T-helper 1 cell treated with Interleukin-12 subunit alpha and Interleukin-12 subunit beta and Interleukin-4 antibody, amounts not matched to agents 30 μg/mL and 1 μg/mL, for 36 hours (primary cell): ENCODE results near the gene OR5D14.

Source experiments
- H3K27ac Mint-ChIP-seq: one replicate; pipeline ENCODE4 v1.8.0; 2021; ENCODE audit warnings: mild to moderate bottlenecking, mixed read lengths
- H3K27me3 Mint-ChIP-seq: one replicate; pipeline ENCODE4 v1.8.0; 2021; ENCODE audit warnings: low read depth, mixed read lengths
- H3K36me3 Mint-ChIP-seq: one replicate; pipeline ENCODE4 v1.8.0; 2021; ENCODE audit warnings: low read depth, mixed read lengths
- H3K4me1 Mint-ChIP-seq: one replicate; pipeline ENCODE4 v1.8.0; 2021; ENCODE audit warnings: low read depth, mixed read lengths
- H3K4me3 Mint-ChIP-seq: one replicate; pipeline ENCODE4 v1.8.0; 2021; ENCODE audit warnings: mild to moderate bottlenecking, moderate library complexity, mixed read lengths
- H3K9me3 Mint-ChIP-seq: one replicate; pipeline ENCODE4 v1.8.0; 2021; ENCODE audit warnings: mixed read lengths

The OR5D14 gene

DNA sequence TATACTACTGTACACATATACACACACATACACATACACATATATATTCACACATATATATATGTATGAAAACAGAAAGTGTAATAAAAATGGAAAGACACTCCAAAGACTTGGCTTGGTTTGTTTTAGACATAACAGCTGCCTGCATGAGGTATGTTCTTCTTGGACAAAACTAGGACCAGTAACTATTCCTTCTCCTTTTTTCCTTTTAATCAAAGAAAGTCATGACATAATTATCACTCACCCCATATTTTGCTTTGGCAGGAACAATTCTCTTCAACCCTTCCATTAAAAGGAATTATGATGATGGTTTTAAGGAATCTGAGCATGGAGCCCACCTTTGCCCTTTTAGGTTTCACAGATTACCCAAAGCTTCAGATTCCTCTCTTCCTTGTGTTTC lies at the start of gene OR5D14:
Gene OR5D14, plus strand, starts transcription at position 301 of the 400 bp plus-strand sequence. Its CDS starts 0 bp downstream, at position 301.
- Mint-ChIP-seq H3K27me3 (no peaks in the 10 kb centered on the region), H3K4me3 (no peak within 1 kb of the TSS), H3K27ac (no peak within 1 kb of the TSS), H3K4me1 (no peaks in the 10 kb centered on the region), H3K36me3 (no peaks in the 10 kb centered on the region), H3K9me3 (peaks cover 37% of the 10 kb centered on the region)

DNA sequence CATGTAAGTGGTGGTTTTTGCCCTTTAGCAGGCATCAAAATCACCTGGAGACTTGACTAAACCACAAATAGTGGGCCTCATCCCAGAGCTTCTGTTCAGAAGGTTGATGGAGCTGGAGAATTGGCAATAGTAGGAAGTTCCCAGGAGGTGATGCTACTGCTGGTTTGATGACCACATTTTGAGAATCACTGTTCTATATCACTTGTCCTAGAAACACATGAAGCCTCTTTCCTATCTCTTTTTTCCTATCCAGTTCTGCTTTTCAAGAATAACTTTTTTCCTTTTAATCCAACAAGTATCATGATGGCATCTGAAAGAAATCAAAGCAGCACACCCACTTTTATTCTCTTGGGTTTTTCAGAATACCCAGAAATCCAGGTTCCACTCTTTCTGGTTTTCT lies 22.2 kb upstream of the OR5D14 start, which contains the start of gene OR5D13:
Gene OR5D13, plus strand, starts transcription at position 301 of the 400 bp plus-strand sequence. Its CDS starts 0 bp downstream, at position 301.
- Mint-ChIP-seq H3K27me3 (no peaks in the 10 kb centered on the region), H3K4me1 (no peaks in the 10 kb centered on the region), H3K9me3 (peaks cover 16% of the 10 kb centered on the region), H3K27ac (no peak within 1 kb of the TSS), H3K4me3 (no peak within 1 kb of the TSS), H3K36me3 (no peaks in the 10 kb centered on the region)

DNA sequence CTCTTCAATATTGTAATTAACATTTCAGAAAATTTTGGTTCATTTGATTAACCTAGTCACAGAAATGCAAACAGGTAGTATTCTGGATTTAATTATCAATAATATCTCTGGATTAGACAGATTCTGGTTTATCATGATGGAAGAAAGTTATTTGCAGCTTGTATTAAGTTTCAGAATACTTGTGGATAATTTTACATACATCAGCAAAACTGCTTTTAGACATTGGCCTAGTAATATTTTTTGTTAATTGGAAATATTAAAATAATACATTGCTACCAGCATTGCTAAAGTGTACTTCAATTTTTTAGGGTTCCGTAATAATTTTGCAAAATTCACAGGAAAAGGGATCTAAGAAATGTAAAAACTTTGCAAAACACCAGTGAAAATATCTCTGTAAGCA lies 3.8 kb upstream of the OR5D14 start:
- H3K27ac Mint-ChIP-seq, result no peak overlapping the region
- peaks cover 26% of the 10 kb centered on the region for H3K9me3 Mint-ChIP-seq
- no peaks in the 10 kb centered on the region for H3K36me3 Mint-ChIP-seq
- H3K4me3 Mint-ChIP-seq, result no peak overlapping the region
- H3K27me3 Mint-ChIP-seq, result no peaks in the 10 kb centered on the region
- no peaks in the 10 kb centered on the region for H3K4me1 Mint-ChIP-seq

DNA sequence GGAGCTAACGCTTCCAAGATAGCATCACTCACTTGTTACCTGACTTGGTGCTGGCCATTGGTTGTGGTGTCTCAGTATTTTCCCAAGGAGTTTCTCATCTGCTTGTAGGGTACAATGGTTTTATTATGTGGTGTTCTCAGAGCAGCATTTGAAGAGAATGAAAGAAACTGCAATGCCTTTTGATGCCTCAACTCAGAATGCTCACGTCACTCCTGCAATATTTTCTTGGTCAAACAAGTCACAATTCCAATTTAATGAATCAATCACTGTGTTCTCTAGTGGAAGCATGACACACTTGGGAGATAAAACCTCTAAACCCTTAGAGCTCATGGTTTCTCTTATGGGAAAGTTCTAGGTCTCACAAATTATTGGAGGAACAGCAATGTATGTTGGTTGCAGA lies 2.0 kb upstream of the OR5D14 start:
- H3K27me3 Mint-ChIP-seq, result no peaks in the 10 kb centered on the region
- H3K27ac Mint-ChIP-seq, result no peak overlapping the region
- no peaks in the 10 kb centered on the region for H3K36me3 Mint-ChIP-seq

DNA sequence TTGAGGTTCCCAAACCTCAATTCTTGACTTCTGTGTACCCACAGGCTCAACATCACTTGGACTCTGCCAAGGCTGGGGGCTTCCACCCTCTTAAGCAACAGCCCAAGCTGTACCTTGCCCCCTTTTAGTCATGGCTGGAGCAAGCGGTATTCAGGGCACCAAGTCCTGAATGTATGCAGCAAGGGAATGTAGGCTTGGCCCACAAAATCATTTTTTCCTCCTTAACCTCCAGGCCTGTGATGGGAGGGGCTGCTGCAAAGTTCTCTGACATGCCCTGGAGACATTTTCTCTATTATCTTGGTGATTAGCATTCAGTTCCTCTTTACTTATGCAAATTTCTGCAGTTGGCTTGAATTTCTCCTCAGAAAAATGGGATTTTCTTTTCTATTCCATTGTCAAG lies 10.9 kb downstream of the OR5D14 start:
- H3K4me3 Mint-ChIP-seq, result no peak overlapping the region
- H3K27me3 Mint-ChIP-seq, result no peaks in the 10 kb centered on the region
- H3K36me3 Mint-ChIP-seq, result no peaks in the 10 kb centered on the region
- peaks cover 52% of the 10 kb centered on the region for H3K9me3 Mint-ChIP-seq
- no peaks in the 10 kb centered on the region for H3K4me1 Mint-ChIP-seq
- no peak overlapping the region for H3K27ac Mint-ChIP-seq

More for the DNA sequence above, 2.0 kb upstream of the OR5D14 start:
- Mint-ChIP-seq H3K4me1 (no peaks in the 10 kb centered on the region), H3K4me3 (no peak overlapping the region), H3K9me3 (peaks cover 21% of the 10 kb centered on the region)

DNA sequence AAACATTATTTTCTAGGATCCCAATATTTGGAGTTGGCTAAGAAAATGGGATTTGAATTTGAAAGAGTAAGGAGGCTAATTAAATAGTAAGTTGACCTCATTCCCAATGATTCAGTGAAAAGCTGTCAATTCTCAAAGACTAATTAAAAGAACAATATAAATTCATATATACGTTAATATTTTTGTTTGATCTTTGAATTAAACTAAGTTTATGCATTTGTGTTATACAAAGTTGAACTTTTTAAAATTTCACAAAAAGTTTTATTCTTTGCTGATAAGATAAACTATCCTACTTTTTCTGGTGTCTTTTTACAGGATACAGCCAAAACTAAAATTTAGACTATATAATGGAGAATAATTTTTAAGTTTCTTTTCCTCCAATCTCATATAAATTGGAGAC lies 15.7 kb downstream of the OR5D14 start, which contains the start of gene OR5L1:
Gene OR5L1, plus strand, starts transcription at position 301 of the 400 bp plus-strand sequence. CDS start 100 bp downstream, outside the sequence.
- peaks cover 42% of the 10 kb centered on the region for H3K9me3 Mint-ChIP-seq
- H3K4me1 Mint-ChIP-seq, result no peaks in the 10 kb centered on the region
- no peak within 1 kb of the TSS for H3K4me3 Mint-ChIP-seq

DNA sequence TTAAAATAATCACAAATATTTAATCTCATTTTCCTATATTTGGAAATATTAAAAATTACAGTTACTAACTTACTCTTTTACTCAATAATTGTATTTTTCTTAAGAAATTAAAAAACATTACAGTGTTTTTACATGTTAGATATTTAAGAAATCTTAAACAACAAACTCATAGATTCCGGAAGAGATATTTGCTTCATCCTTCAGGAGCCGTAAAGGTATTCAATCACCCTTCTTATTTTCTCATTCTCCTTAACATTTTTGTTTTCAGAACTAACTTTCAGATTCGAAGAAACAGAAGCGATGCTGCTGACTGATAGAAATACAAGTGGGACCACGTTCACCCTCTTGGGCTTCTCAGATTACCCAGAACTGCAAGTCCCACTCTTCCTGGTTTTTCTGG lies 24.0 kb downstream of the OR5D14 start, which contains the start of gene OR5D18:
Gene OR5D18, plus strand, starts transcription at position 301 of the 400 bp plus-strand sequence. Its CDS starts 0 bp downstream, at position 301.
- H3K9me3 Mint-ChIP-seq, result peaks cover 37% of the 10 kb centered on the region
- H3K4me3 Mint-ChIP-seq, result no peak within 1 kb of the TSS
- no peaks in the 10 kb centered on the region for H3K4me1 Mint-ChIP-seq
- H3K27me3 Mint-ChIP-seq, result no peaks in the 10 kb centered on the region
- no peak within 1 kb of the TSS for H3K27ac Mint-ChIP-seq
- no peaks in the 10 kb centered on the region for H3K36me3 Mint-ChIP-seq

More for the DNA sequence above, 15.7 kb downstream of the OR5D14 start, which contains the start of gene OR5L1:
- H3K27me3 Mint-ChIP-seq, result no peaks in the 10 kb centered on the region
- H3K27ac Mint-ChIP-seq, result no peak within 1 kb of the TSS
- no peaks in the 10 kb centered on the region for H3K36me3 Mint-ChIP-seq

DNA sequence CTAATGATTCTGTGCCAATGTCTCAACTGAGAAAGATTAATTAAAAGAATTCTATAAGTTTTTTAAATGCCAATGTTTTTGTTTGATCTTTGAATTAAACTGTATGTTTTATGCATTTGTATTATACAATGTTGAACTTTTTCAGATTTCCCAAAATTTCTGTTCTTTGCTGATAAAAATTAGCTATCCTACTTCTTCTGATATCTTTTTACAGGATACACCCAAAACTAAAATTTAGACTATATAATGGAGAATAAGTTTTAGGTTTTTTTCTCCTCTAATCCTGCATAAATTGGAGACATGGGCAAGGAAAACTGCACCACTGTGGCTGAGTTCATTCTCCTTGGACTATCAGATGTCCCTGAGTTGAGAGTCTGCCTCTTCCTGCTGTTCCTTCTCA lies 31.6 kb downstream of the OR5D14 start, which contains the start of gene OR5L2:
Gene OR5L2, plus strand, starts transcription at position 301 of the 400 bp plus-strand sequence. Its CDS starts 0 bp downstream, at position 301.
- Mint-ChIP-seq H3K4me1 (no peaks in the 10 kb centered on the region), H3K9me3 (peaks cover 10% of the 10 kb centered on the region), H3K27me3 (no peaks in the 10 kb centered on the region), H3K27ac (no peak within 1 kb of the TSS), H3K36me3 (no peaks in the 10 kb centered on the region), H3K4me3 (no peak within 1 kb of the TSS)

DNA sequence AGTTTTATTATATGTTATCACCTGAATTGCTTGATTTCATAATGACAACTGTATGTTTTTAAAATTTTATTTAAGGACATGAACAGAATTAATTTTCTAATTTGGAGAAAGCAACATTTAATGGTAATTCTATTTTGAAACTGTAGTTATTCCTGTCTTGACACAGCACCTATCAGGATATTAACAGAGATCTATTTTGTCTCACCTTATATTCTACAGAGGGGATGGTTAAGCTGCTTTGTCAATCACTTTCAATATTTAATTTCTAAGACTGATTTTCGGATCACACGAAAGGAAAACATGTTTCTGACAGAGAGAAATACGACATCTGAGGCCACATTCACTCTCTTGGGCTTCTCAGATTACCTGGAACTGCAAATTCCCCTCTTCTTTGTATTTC lies 43.1 kb downstream of the OR5D14 start, which contains the start of gene OR5D16:
Gene OR5D16, plus strand, starts transcription at position 301 of the 400 bp plus-strand sequence. Its CDS starts 0 bp downstream, at position 301.
- no peak within 1 kb of the TSS for H3K27ac Mint-ChIP-seq
- no peak within 1 kb of the TSS for H3K4me3 Mint-ChIP-seq
- H3K9me3 Mint-ChIP-seq, result peaks cover 15% of the 10 kb centered on the region
- no peaks in the 10 kb centered on the region for H3K4me1 Mint-ChIP-seq
- no peaks in the 10 kb centered on the region for H3K27me3 Mint-ChIP-seq
- H3K36me3 Mint-ChIP-seq, result no peaks in the 10 kb centered on the region
